ENCODE measurements around the gene TSPAN32.

Gene TSPAN32

GRCh38 chr11:2290351-2290841 is 11.4 kb upstream of the TSPAN32 start:
- DNase-seq, result no peak

GRCh38 chr11:2293531-2293971 is 8.3 kb upstream of the TSPAN32 start:
- DNase-seq, result no peak

- DNase-seq, result no peak
Measured at GRCh38 chr11:2293984-2294925, 7.6 kb upstream of the TSPAN32 start.

GRCh38 chr11:2294926-2295290 is 6.9 kb upstream of the TSPAN32 start:
- no peak for DNase-seq

- DNase-seq, result no peak
Measured at GRCh38 chr11:2295971-2296912, 5.6 kb upstream of the TSPAN32 start.

- DNase-seq, result no peak
Measured at GRCh38 chr11:2296913-2297622, 4.7 kb upstream of the TSPAN32 start.

- no peak for DNase-seq
Measured at GRCh38 chr11:2297623-2298030, 4.2 kb upstream of the TSPAN32 start.

- DNase-seq, result no peak
Measured at GRCh38 chr11:2298131-2298794, 3.5 kb upstream of the TSPAN32 start.

GRCh38 chr11:2298795-2299761 is 2.7 kb upstream of the TSPAN32 start:
- no peak for DNase-seq

GRCh38 chr11:2299773-2300172 is 2.0 kb upstream of the TSPAN32 start:
- DNase-seq, result no peak

GRCh38 chr11:2300290-2300935 is 1.4 kb upstream of the TSPAN32 start:
- no peak for DNase-seq

GRCh38 chr11:2300936-2301630 is 730 bp upstream of the TSPAN32 start:
- no peak for DNase-seq

- DNase-seq, result no peak
Measured at GRCh38 chr11:2302306-2302895, 588 bp downstream of the TSPAN32 start.

GRCh38 chr11:2302896-2303626 is 1.2 kb downstream of the TSPAN32 start:
- no peak for DNase-seq

- DNase-seq, result no peak
Measured at GRCh38 chr11:2303627-2304505, 2.1 kb downstream of the TSPAN32 start.

- no peak for DNase-seq
Measured at GRCh38 chr11:2304506-2305139, 2.8 kb downstream of the TSPAN32 start.

Data from NCI-H2029 treated with DMSO at 0.1 percent for 48 hours (cell line).